Measurements from ENCODE around the gene UQCRH. TPM values are rescaled to one million over a fixed set of nuclear protein-coding genes. Genes with fewer than 3 reads are reported as not detected.

Gene UQCRH
- total RNA-seq, 1 experiment from 2014 or later, result 508 TPM

GRCh38 chr1:46343705-46344104 lies 40.2 kb downstream of the UQCRH start:
- no peak overlapping the region for H3K14ac ChIP-seq (ENCODE audit: insufficient read depth, low read length)
- H4K5ac ChIP-seq (ENCODE audit: insufficient read length, low read depth, low read length), result no peak overlapping the region
- no peak overlapping the region for H3K56ac ChIP-seq (ENCODE audit: insufficient read length, low read depth, low read length)
- H3K79me2 ChIP-seq (ENCODE audit: insufficient read depth, low read length), result no peaks in the 10 kb centered on the region
- H3K9ac ChIP-seq (ENCODE audit: extremely low read depth, insufficient read length, low read length), result no peak overlapping the region
- H2BK5ac ChIP-seq (ENCODE audit: insufficient read length, low read length), result no peak overlapping the region
- H2AK5ac ChIP-seq (ENCODE audit: insufficient read length, low read length), result no peak overlapping the region
- H4K20me1 ChIP-seq (ENCODE audit: control insufficient read depth, insufficient read depth, insufficient read length), result no peaks in the 10 kb centered on the region
- H2BK15ac ChIP-seq (ENCODE audit: low read depth, low read length), result no peak overlapping the region
- H3K9me3 ChIP-seq (ENCODE audit: control insufficient read depth, low read depth, low read length), result no peaks in the 10 kb centered on the region
- no peaks in the 10 kb centered on the region for H3K79me1 ChIP-seq (ENCODE audit: insufficient read depth, low read depth, low read length, poor library complexity, severe bottlenecking)
- H4K8ac ChIP-seq (replicated peaks; ENCODE audit: insufficient read length, low read depth, low read length), result no peak overlapping the region
- H3T11ph ChIP-seq (ENCODE audit: low read length), result no peak overlapping the region
- H2BK120ac ChIP-seq (ENCODE audit: low read depth, low read length, poor library complexity, severe bottlenecking), result no peak overlapping the region
- no peak overlapping the region for H2BK12ac ChIP-seq (ENCODE audit: insufficient read length, low read depth, low read length)
- no peak overlapping the region for H3K4ac ChIP-seq (ENCODE audit: low read depth, low read length)
- Mint-ChIP-seq H3K27me3 (ENCODE audit: low read depth) (no peaks in the 10 kb centered on the region), H3K4me1 (peaks cover 20 to 23% of the 10 kb centered on the region in 2 experiments), H3K36me3 (ENCODE audit: insufficient read depth in 1 of 3, low read depth in 3 of 3) (peaks cover 20 to 61% (median 53%) of the 10 kb centered on the region in 3 experiments; a peak in 6 of 7 replicates), H3K4me3 (no peak overlapping the region), H3K9me3 (peaks cover 0 to 3% of the 10 kb centered on the region in 2 experiments; a peak in 2 of 5 replicates), H3K27ac (no peak overlapping the region)
- no peak overlapping the region for H4K91ac ChIP-seq (ENCODE audit: insufficient read length, low read depth, low read length)
- WGBS (ENCODE audit: extremely low coverage, insufficient read length, low lambda C conversion rate), result no CpG with 5 or more reads among the region's 4 CpGs
- no peaks in the 10 kb centered on the region for H3K27me3 ChIP-seq (ENCODE audit: insufficient read depth, low read length)
- no peak overlapping the region for H3K27ac ChIP-seq (ENCODE audit: insufficient read length, low read depth, low read length)
- no peak overlapping the region for H2BK20ac ChIP-seq (ENCODE audit: low read depth, low read length, poor library complexity, severe bottlenecking)
- H3K23ac ChIP-seq (ENCODE audit: insufficient read length, low read depth, low read length), result no peak overlapping the region
- peaks cover 5% of the 10 kb centered on the region for H3K23me2 ChIP-seq (ENCODE audit: insufficient read length, low read depth, low read length, poor library complexity, severe bottlenecking)
- H3K4me2 ChIP-seq (ENCODE audit: insufficient read depth, insufficient read length, low read length), result no peak overlapping the region
- H3K4me1 ChIP-seq (ENCODE audit: insufficient read depth, low read length), result no peaks in the 10 kb centered on the region; the same call in 1 of the 2 replicates
- no peak overlapping the region for H2AFZ ChIP-seq (ENCODE audit: low read length)
- no peak for DNase-seq
- no peak overlapping the region for H3K18ac ChIP-seq (ENCODE audit: insufficient read length, low read depth, low read length)
- TF ChIP-seq CTCF (conservative IDR thresholded peaks at IDR 0.05), result no peak
